ENCODE data around the gene GSDME. TPM values are rescaled to one million over a fixed set of nuclear protein-coding genes. Genes with fewer than 3 reads are reported as not detected.

Gene GSDME
- total RNA-seq, 1 experiment from 2014 or later = 5.5 TPM

DNA sequence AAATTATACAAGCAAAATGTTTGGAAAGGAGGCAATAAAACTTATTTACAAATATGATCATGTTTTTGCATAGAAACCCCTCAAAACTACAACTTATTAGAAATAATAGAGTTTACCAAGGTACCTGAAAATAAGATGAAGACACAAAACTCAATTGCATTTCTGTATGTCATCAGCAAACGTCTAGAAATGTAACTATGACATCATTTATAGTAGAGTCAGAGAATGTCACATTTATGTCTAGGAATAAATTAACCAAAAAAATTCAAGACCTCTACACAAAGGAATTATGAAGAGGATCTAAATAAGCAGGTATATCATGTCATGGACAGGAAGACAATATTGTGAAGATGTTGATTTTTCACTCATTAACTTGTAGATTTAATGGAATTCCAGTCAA is 103.0 kb downstream of the GSDME start:
- no peak overlapping the region for H3K23ac ChIP-seq (ENCODE audit: insufficient read length, low read depth, low read length)
- H3K36me3 Mint-ChIP-seq (ENCODE audit: insufficient read depth in 1 of 3, low read depth in 3 of 3) = peaks cover 13 to 15% (median 15%) of the 10 kb centered on the region in 3 experiments; a peak in 5 of 7 replicates
- no peak overlapping the region for H3K18ac ChIP-seq (ENCODE audit: insufficient read length, low read depth, low read length)
- H3K4me1 Mint-ChIP-seq = peaks cover 0 to 10% of the 10 kb centered on the region in 2 experiments; a peak in 1 of 4 replicates
- no peaks in the 10 kb centered on the region for H3K4me1 ChIP-seq (ENCODE audit: insufficient read depth, low read length)
- WGBS (ENCODE audit: extremely low coverage, insufficient read length, low lambda C conversion rate) = no CpG with 5 or more reads among the region's 1 CpG
- H4K20me1 ChIP-seq (ENCODE audit: control insufficient read depth, insufficient read depth, insufficient read length) = no peaks in the 10 kb centered on the region
- H3K23me2 ChIP-seq (ENCODE audit: insufficient read length, low read depth, low read length, poor library complexity, severe bottlenecking) = no peaks in the 10 kb centered on the region
- no peak overlapping the region for H3K4me3 Mint-ChIP-seq
- H3K14ac ChIP-seq (ENCODE audit: insufficient read depth, low read length) = no peak overlapping the region
- H3T11ph ChIP-seq (ENCODE audit: low read length) = no peak overlapping the region
- H3K27me3 Mint-ChIP-seq (ENCODE audit: low read depth) = no peaks in the 10 kb centered on the region
- TF ChIP-seq, protein P1, sequence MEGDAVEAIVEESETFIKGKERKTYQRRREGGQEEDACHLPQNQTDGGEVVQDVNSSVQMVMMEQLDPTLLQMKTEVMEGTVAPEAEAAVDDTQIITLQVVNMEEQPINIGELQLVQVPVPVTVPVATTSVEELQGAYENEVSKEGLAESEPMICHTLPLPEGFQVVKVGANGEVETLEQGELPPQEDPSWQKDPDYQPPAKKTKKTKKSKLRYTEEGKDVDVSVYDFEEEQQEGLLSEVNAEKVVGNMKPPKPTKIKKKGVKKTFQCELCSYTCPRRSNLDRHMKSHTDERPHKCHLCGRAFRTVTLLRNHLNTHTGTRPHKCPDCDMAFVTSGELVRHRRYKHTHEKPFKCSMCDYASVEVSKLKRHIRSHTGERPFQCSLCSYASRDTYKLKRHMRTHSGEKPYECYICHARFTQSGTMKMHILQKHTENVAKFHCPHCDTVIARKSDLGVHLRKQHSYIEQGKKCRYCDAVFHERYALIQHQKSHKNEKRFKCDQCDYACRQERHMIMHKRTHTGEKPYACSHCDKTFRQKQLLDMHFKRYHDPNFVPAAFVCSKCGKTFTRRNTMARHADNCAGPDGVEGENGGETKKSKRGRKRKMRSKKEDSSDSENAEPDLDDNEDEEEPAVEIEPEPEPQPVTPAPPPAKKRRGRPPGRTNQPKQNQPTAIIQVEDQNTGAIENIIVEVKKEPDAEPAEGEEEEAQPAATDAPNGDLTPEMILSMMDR (conservative IDR thresholded peaks at IDR 0.05) = no peak
- H2BK15ac ChIP-seq (ENCODE audit: low read depth, low read length) = no peak overlapping the region
- H3K27ac Mint-ChIP-seq = peak overlapping the region in 1 of 3 experiments; percentile 21; a peak in 2 of 7 replicates
- no peak overlapping the region for H2BK120ac ChIP-seq (ENCODE audit: low read depth, low read length, poor library complexity, severe bottlenecking)
- no peaks in the 10 kb centered on the region for H3K79me1 ChIP-seq (ENCODE audit: insufficient read depth, low read depth, low read length, poor library complexity, severe bottlenecking)
- H2AK5ac ChIP-seq (ENCODE audit: insufficient read length, low read length) = no peak overlapping the region
- no peak overlapping the region for H2AFZ ChIP-seq (ENCODE audit: low read length)
- no peak overlapping the region for H3K4me2 ChIP-seq (ENCODE audit: insufficient read depth, insufficient read length, low read length)
- H3K27ac ChIP-seq (ENCODE audit: insufficient read length, low read depth, low read length) = no peak overlapping the region
- no peak for DNase-seq
- no peak overlapping the region for H3K56ac ChIP-seq (ENCODE audit: insufficient read length, low read depth, low read length)
- no peak overlapping the region for H2BK5ac ChIP-seq (ENCODE audit: insufficient read length, low read length)
- H2BK12ac ChIP-seq (ENCODE audit: insufficient read length, low read depth, low read length) = no peak overlapping the region
- no peak overlapping the region for H2BK20ac ChIP-seq (ENCODE audit: low read depth, low read length, poor library complexity, severe bottlenecking)
- no peak overlapping the region for H4K8ac ChIP-seq (replicated peaks; ENCODE audit: insufficient read length, low read depth, low read length)
- H3K9me3 Mint-ChIP-seq = no peaks in the 10 kb centered on the region
- no peak overlapping the region for H3K9ac ChIP-seq (ENCODE audit: extremely low read depth, insufficient read length, low read length)
- H3K9me3 ChIP-seq (ENCODE audit: control insufficient read depth, low read depth, low read length) = no peaks in the 10 kb centered on the region
- H3K4ac ChIP-seq (ENCODE audit: low read depth, low read length) = no peak overlapping the region
- no peaks in the 10 kb centered on the region for H3K27me3 ChIP-seq (ENCODE audit: insufficient read depth, low read length)
- H3K79me2 ChIP-seq (ENCODE audit: insufficient read depth, low read length) = no peaks in the 10 kb centered on the region
- no peak overlapping the region for H4K91ac ChIP-seq (ENCODE audit: insufficient read length, low read depth, low read length)
- H4K5ac ChIP-seq (ENCODE audit: insufficient read length, low read depth, low read length) = no peak overlapping the region

All from H9 (cell line).